HEK293 (cell line): Measurements from ENCODE around the gene RBBP5.

Source experiments
- GFI1B ChIP-seq: fragments of 450-650 bp; formaldehyde crosslinking; IDR thresholded peaks from 2 replicates; pipeline ENCODE4 v1.5.1; 2016; ENCODE audit warnings: missing biosample characterization, missing genetic modification characterization
- GLIS2 ChIP-seq: fragments of 450-650 bp; formaldehyde crosslinking; IDR thresholded peaks from 2 replicates; pipeline ENCODE4 v1.5.1; 2016; ENCODE audit warnings: missing biosample characterization, missing genetic modification characterization
- KLF1 ChIP-seq: fragments of 450-650 bp; formaldehyde crosslinking; IDR thresholded peaks from 2 replicates; pipeline ENCODE4 v1.5.1; 2016; ENCODE audit warnings: missing biosample characterization, missing genetic modification characterization
- KLF9 ChIP-seq: fragments of 450-650 bp; formaldehyde crosslinking; IDR thresholded peaks from 2 replicates; pipeline ENCODE4 v1.5.1; 2016; ENCODE audit warnings: missing biosample characterization, missing genetic modification characterization, low read depth
- MEIS1 ChIP-seq: sonication (generic); formaldehyde crosslinking; IDR thresholded peaks from 2 replicates; pipeline ENCODE4 v1.8.1; 2022; ENCODE audit warnings: missing genetic modification reagents, mild to moderate bottlenecking, borderline replicate concordance
- RBAK ChIP-seq: fragments of 450-650 bp; formaldehyde crosslinking; IDR thresholded peaks from 2 replicates; pipeline ENCODE4 v1.5.1; 2016; ENCODE audit warnings: missing biosample characterization, missing genetic modification characterization
- SP7 ChIP-seq: fragments of 450-650 bp; formaldehyde crosslinking; IDR thresholded peaks from 2 replicates; pipeline ENCODE4 v1.5.1; 2016; ENCODE audit warnings: missing biosample characterization, missing genetic modification characterization
- ZBTB1 ChIP-seq: fragments of 450-650 bp; formaldehyde crosslinking; IDR thresholded peaks from 2 replicates; pipeline ENCODE4 v1.5.1; 2016; ENCODE audit warnings: missing biosample characterization, missing genetic modification characterization
- ZBTB21 ChIP-seq: fragments of 450-650 bp; formaldehyde crosslinking; IDR thresholded peaks from 2 replicates; pipeline ENCODE4 v1.5.1; 2017; ENCODE audit warnings: missing biosample characterization, missing genetic modification characterization
- ZNF10 ChIP-seq: fragments of 450-650 bp; formaldehyde crosslinking; IDR thresholded peaks from 2 replicates; pipeline ENCODE4 v1.5.1; 2017; ENCODE audit warnings: missing biosample characterization, missing genetic modification characterization
- ZNF16 ChIP-seq: fragments of 450-650 bp; formaldehyde crosslinking; IDR thresholded peaks from 2 replicates; pipeline ENCODE4 v1.5.1; 2016; ENCODE audit warnings: low read depth, missing biosample characterization, missing genetic modification characterization
- ZNF169 ChIP-seq: fragments of 450-650 bp; formaldehyde crosslinking; IDR thresholded peaks from 2 replicates; pipeline ENCODE4 v1.5.1; 2016; ENCODE audit warnings: missing biosample characterization, missing genetic modification characterization
- ZNF18 ChIP-seq: fragments of 450-650 bp; formaldehyde crosslinking; IDR thresholded peaks from 2 replicates; pipeline ENCODE4 v1.5.1; 2016; ENCODE audit warnings: missing biosample characterization, missing genetic modification characterization
- ZNF184 ChIP-seq: fragments of 450-650 bp; IDR thresholded peaks from 2 replicates; pipeline ENCODE4 v1.5.1; 2018; ENCODE audit warnings: missing biosample characterization, mild to moderate bottlenecking, missing genetic modification characterization
- ZNF202 ChIP-seq: fragments of 450-650 bp; formaldehyde crosslinking; IDR thresholded peaks from 2 replicates; pipeline ENCODE4 v1.5.1; 2016; ENCODE audit warnings: missing biosample characterization, missing genetic modification characterization, borderline replicate concordance
- ZNF23 ChIP-seq: fragments of 450-650 bp; formaldehyde crosslinking; IDR thresholded peaks from 2 replicates; pipeline ENCODE4 v1.5.1; 2016; ENCODE audit warnings: missing biosample characterization, missing genetic modification characterization, borderline replicate concordance
- ZNF24 ChIP-seq: fragments of 450-650 bp; formaldehyde crosslinking; IDR thresholded peaks from 2 replicates; pipeline ENCODE4 v1.5.1; 2016; ENCODE audit warnings: missing biosample characterization, missing genetic modification characterization
- ZNF324 ChIP-seq: fragments of 450-650 bp; formaldehyde crosslinking; IDR thresholded peaks from 2 replicates; pipeline ENCODE4 v1.5.1; 2016; ENCODE audit warnings: missing biosample characterization, missing genetic modification characterization
- ZNF335 ChIP-seq: fragments of 450-650 bp; formaldehyde crosslinking; conservative IDR thresholded peaks from 2 replicates; pipeline ENCODE4 v1.5.1; 2016; ENCODE audit warnings: missing biosample characterization, missing genetic modification characterization
- ZNF37A ChIP-seq: fragments of 450-650 bp; IDR thresholded peaks from 2 replicates; pipeline ENCODE4 v1.5.1; 2018; ENCODE audit warnings: missing biosample characterization, missing genetic modification characterization
- ZNF416 ChIP-seq: fragments of 450-650 bp; formaldehyde crosslinking; IDR thresholded peaks from 2 replicates; pipeline ENCODE4 v1.5.1; 2016; ENCODE audit warnings: missing biosample characterization, missing genetic modification characterization
- ZNF449 ChIP-seq: fragments of 450-650 bp; formaldehyde crosslinking; IDR thresholded peaks from 2 replicates; pipeline ENCODE4 v1.5.1; 2017; ENCODE audit warnings: missing biosample characterization, mild to moderate bottlenecking, missing genetic modification characterization, moderate library complexity
- ZNF580 ChIP-seq: fragments of 450-650 bp; formaldehyde crosslinking; IDR thresholded peaks from 2 replicates; pipeline ENCODE4 v1.5.1; 2016; ENCODE audit warnings: missing biosample characterization, missing genetic modification characterization
- ZNF596 ChIP-seq: fragments of 450-650 bp; IDR thresholded peaks from 2 replicates; pipeline ENCODE4 v1.5.0; 2018; ENCODE audit warnings: missing biosample characterization, mild to moderate bottlenecking, missing genetic modification characterization, moderate library complexity
- ZNF658 ChIP-seq: fragments of 450-650 bp; formaldehyde crosslinking; IDR thresholded peaks from 2 replicates; pipeline ENCODE4; 2016; ENCODE audit warnings: missing biosample characterization, missing genetic modification characterization
- ZNF670 ChIP-seq: fragments of 450-650 bp; formaldehyde crosslinking; IDR thresholded peaks from 2 replicates; pipeline ENCODE4 v1.5.1; 2016; ENCODE audit warnings: missing biosample characterization, missing genetic modification characterization, low read depth
- ZNF707 ChIP-seq: fragments of 450-650 bp; formaldehyde crosslinking; IDR thresholded peaks from 2 replicates; pipeline ENCODE4 v1.5.1; 2016; ENCODE audit warnings: missing biosample characterization, missing genetic modification characterization
- ZNF76 ChIP-seq: fragments of 450-650 bp; formaldehyde crosslinking; IDR thresholded peaks from 2 replicates; pipeline ENCODE4; 2016; ENCODE audit warnings: low read depth, missing biosample characterization, missing genetic modification characterization, borderline replicate concordance
- TF ChIP-seq, protein P1 (sequence below): fragments of 450-650 bp; formaldehyde crosslinking; conservative IDR thresholded peaks from 2 replicates; pipeline ENCODE4 v1.5.1; 2016; ENCODE audit warnings: low read depth, missing biosample characterization, missing genetic modification characterization
- TF ChIP-seq, protein P2 (sequence below): fragments of 450-650 bp; formaldehyde crosslinking; IDR thresholded peaks from 2 replicates; pipeline ENCODE4 v1.5.1; 2017; ENCODE audit warnings: missing biosample characterization, missing genetic modification characterization

RBBP5 gene

GRCh38 chr1:205121660-205122488 is at the start of gene RBBP5 (continued):
- TF ChIP-seq, protein P1, sequence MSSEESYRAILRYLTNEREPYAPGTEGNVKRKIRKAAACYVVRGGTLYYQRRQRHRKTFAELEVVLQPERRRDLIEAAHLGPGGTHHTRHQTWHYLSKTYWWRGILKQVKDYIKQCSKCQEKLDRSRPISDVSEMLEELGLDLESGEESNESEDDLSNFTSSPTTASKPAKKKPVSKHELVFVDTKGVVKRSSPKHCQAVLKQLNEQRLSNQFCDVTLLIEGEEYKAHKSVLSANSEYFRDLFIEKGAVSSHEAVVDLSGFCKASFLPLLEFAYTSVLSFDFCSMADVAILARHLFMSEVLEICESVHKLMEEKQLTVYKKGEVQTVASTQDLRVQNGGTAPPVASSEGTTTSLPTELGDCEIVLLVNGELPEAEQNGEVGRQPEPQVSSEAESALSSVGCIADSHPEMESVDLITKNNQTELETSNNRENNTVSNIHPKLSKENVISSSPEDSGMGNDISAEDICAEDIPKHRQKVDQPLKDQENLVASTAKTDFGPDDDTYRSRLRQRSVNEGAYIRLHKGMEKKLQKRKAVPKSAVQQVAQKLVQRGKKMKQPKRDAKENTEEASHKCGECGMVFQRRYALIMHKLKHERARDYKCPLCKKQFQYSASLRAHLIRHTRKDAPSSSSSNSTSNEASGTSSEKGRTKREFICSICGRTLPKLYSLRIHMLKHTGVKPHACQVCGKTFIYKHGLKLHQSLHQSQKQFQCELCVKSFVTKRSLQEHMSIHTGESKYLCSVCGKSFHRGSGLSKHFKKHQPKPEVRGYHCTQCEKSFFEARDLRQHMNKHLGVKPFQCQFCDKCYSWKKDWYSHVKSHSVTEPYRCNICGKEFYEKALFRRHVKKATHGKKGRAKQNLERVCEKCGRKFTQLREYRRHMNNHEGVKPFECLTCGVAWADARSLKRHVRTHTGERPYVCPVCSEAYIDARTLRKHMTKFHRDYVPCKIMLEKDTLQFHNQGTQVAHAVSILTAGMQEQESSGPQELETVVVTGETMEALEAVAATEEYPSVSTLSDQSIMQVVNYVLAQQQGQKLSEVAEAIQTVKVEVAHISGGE (tag by site-specific recombination) = peak; percentile 100
- TF ChIP-seq KLF1 (tag by site-specific recombination) = no peak; the same call in 1 of the 2 replicates
- peak; percentile 85; the same call in 1 of the 2 replicates for TF ChIP-seq ZNF10
- TF ChIP-seq ZNF24 (tag by site-specific recombination) = peak; percentile 99
- TF ChIP-seq ZNF184 (tag by site-specific recombination) = peak; percentile 92
- peak; percentile 72; the same call in 1 of the 2 replicates for TF ChIP-seq GLIS2 (tag by site-specific recombination)
- TF ChIP-seq ZNF580 (tag by site-specific recombination) = peak; percentile 97
- no peak for TF ChIP-seq ZNF658 (tag by site-specific recombination)
- TF ChIP-seq ZNF37A (tag by site-specific recombination) = no peak; the same call in 1 of the 2 replicates
- no peak; the same call in 1 of the 2 replicates for TF ChIP-seq ZNF16
- TF ChIP-seq ZNF416 (tag by site-specific recombination) = no peak; the same call in 1 of the 2 replicates
- peak; percentile 97 for TF ChIP-seq SP7 (tag by site-specific recombination)
- TF ChIP-seq ZBTB21 (tag by site-specific recombination) = peak; percentile 91
- peak; percentile 77; the same call in 1 of the 2 replicates for TF ChIP-seq ZNF18
- TF ChIP-seq ZNF670 (tag by site-specific recombination) = no peak
- peak; percentile 90 for TF ChIP-seq ZNF449 (tag by site-specific recombination)
- peak; percentile 63 for TF ChIP-seq GFI1B (tag by site-specific recombination)
- TF ChIP-seq RBAK (tag by site-specific recombination) = peak; percentile 11; the same call in 1 of the 2 replicates
- no peak for TF ChIP-seq ZNF202 (tag by site-specific recombination)
- TF ChIP-seq ZNF23 (tag by site-specific recombination) = no peak; the same call in 1 of the 2 replicates
- TF ChIP-seq ZBTB1 (tag by site-specific recombination) = no peak
- peak; percentile 53; the same call in 1 of the 2 replicates for TF ChIP-seq KLF9 (tag by site-specific recombination)
- TF ChIP-seq ZNF596 (tag by site-specific recombination) = no peak
- peak; percentile 89 for TF ChIP-seq ZNF76 (tag by site-specific recombination)
- peak; percentile 100 for TF ChIP-seq ZNF335
- TF ChIP-seq ZNF324 (tag by site-specific recombination) = peak; percentile 100
- TF ChIP-seq ZNF707 (tag by site-specific recombination) = no peak
- TF ChIP-seq MEIS1 (CRISPR knock-in tag) = no peak
- TF ChIP-seq, protein P2, sequence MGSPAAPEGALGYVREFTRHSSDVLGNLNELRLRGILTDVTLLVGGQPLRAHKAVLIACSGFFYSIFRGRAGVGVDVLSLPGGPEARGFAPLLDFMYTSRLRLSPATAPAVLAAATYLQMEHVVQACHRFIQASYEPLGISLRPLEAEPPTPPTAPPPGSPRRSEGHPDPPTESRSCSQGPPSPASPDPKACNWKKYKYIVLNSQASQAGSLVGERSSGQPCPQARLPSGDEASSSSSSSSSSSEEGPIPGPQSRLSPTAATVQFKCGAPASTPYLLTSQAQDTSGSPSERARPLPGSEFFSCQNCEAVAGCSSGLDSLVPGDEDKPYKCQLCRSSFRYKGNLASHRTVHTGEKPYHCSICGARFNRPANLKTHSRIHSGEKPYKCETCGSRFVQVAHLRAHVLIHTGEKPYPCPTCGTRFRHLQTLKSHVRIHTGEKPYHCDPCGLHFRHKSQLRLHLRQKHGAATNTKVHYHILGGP = peak; percentile 50
- TF ChIP-seq ZNF169 (tag by site-specific recombination) = no peak
